Type B pancreatic cell (in vitro differentiated cells): Measurements from ENCODE around the gene GXYLT2. TPM values are rescaled to one million over a fixed set of nuclear protein-coding genes. Genes with fewer than 3 reads are reported as not detected.

Experiments used
- DNase-seq: peaks from one replicate; pipeline ENCODE4 v3.0.0; 2021; ENCODE audit warnings: mixed read lengths; ENCODE audit not compliant: unreplicated experiment; ENCODE audit errors: extremely low spot score
- H3K27ac Mint-ChIP-seq: 2 replicates; pipeline ENCODE4 v1.8.0; 2021; ENCODE audit warnings: mild to moderate bottlenecking, mixed read lengths
- H3K27me3 Mint-ChIP-seq: 2 replicates; pipeline ENCODE4 v1.8.0; 2021; ENCODE audit warnings: mixed read lengths
- H3K36me3 Mint-ChIP-seq: 2 replicates; pipeline ENCODE4 v1.8.0; 2021; ENCODE audit warnings: mixed read lengths
- H3K4me1 Mint-ChIP-seq: one replicate; pipeline ENCODE4 v1.8.0; 2021; ENCODE audit warnings: mixed read lengths; ENCODE audit not compliant: unreplicated experiment
- H3K4me3 Mint-ChIP-seq: 2 replicates; pipeline ENCODE4 v1.8.0; 2021; ENCODE audit warnings: mild to moderate bottlenecking, mixed read lengths
- H3K9me3 Mint-ChIP-seq: 2 replicates; pipeline ENCODE4 v1.8.0; 2021; ENCODE audit warnings: mixed read lengths
- CTCF ChIP-seq: fragments of 200-600 bp; sonication (generic); conservative IDR thresholded peaks from 2 replicates; pipeline ENCODE4 v1.5.0; 2021; ENCODE audit warnings: antibody characterized with exemption, mild to moderate bottlenecking
- total RNA-seq: library from RNA; stranded (reverse); gene quantifications from 2 replicates; pipeline ENCODE4 v1.2.1, GENCODE V29; 2021; ENCODE audit warnings: low replicate concordance

The GXYLT2 gene
- total RNA-seq, 1 donor from 2014 or later: 25.8 TPM

- Mint-ChIP-seq H3K4me1 (peaks cover 33% of the 10 kb centered on the region), H3K27me3 (no peaks in the 10 kb centered on the region), H3K27ac (no peak overlapping the region), H3K9me3 (no peaks in the 10 kb centered on the region), H3K36me3 (peaks cover 51% of the 10 kb centered on the region), H3K4me3 (no peak overlapping the region)
- no peak for DNase-seq
- TF ChIP-seq CTCF: no peak
Observed at GRCh38 chr3:73009750-73010149, 121.9 kb downstream of the GXYLT2 start.

GRCh38 chr3:73010158-73010557, 122.3 kb downstream of the GXYLT2 start:
- no peak overlapping the region for H3K4me3 Mint-ChIP-seq
- no peaks in the 10 kb centered on the region for H3K9me3 Mint-ChIP-seq
- no peak for DNase-seq
- H3K36me3 Mint-ChIP-seq: peaks cover 49% of the 10 kb centered on the region
- no peaks in the 10 kb centered on the region for H3K27me3 Mint-ChIP-seq
- no peak for TF ChIP-seq CTCF
- H3K4me1 Mint-ChIP-seq: peaks cover 33% of the 10 kb centered on the region
- no peak overlapping the region for H3K27ac Mint-ChIP-seq

GRCh38 chr3:73018298-73018697, 130.5 kb downstream of the GXYLT2 start:
- H3K36me3 Mint-ChIP-seq: peaks cover 16% of the 10 kb centered on the region
- no peak for DNase-seq
- no peaks in the 10 kb centered on the region for H3K27me3 Mint-ChIP-seq
- H3K4me1 Mint-ChIP-seq: peaks cover 16% of the 10 kb centered on the region
- TF ChIP-seq CTCF: no peak
- H3K27ac Mint-ChIP-seq: no peak overlapping the region
- no peak overlapping the region for H3K4me3 Mint-ChIP-seq
- H3K9me3 Mint-ChIP-seq: no peaks in the 10 kb centered on the region

- peaks cover 16% of the 10 kb centered on the region for H3K4me1 Mint-ChIP-seq
- H3K9me3 Mint-ChIP-seq: no peaks in the 10 kb centered on the region
- TF ChIP-seq CTCF: no peak
- no peaks in the 10 kb centered on the region for H3K27me3 Mint-ChIP-seq
- no peak for DNase-seq
- peaks cover 16% of the 10 kb centered on the region for H3K36me3 Mint-ChIP-seq
- H3K4me3 Mint-ChIP-seq: no peak overlapping the region
- H3K27ac Mint-ChIP-seq: no peak overlapping the region
Observed at GRCh38 chr3:73018790-73019441, 131.1 kb downstream of the GXYLT2 start.

GRCh38 chr3:73021301-73021835, 133.5 kb downstream of the GXYLT2 start:
- Mint-ChIP-seq H3K4me3 (no peak overlapping the region), H3K36me3 (peaks cover 16% of the 10 kb centered on the region), H3K9me3 (no peaks in the 10 kb centered on the region), H3K27ac (no peak overlapping the region), H3K27me3 (no peaks in the 10 kb centered on the region), H3K4me1 (peaks cover 30% of the 10 kb centered on the region)
- TF ChIP-seq CTCF: no peak
- no peak for DNase-seq
